ENCODE results near the gene FAM9A.
"Not testable (repeated sequence)": the region's sequence is repeated elsewhere in the genome, so short reads cannot be mapped to it uniquely, and the experiment has no call there.

Gene FAM9A

GRCh38 chrX:8784162-8784561, 17.0 kb downstream of the FAM9A start:
- DNase-seq (ENCODE audit: low read depth, low spot score): no peak
- TF ChIP-seq, protein P1, sequence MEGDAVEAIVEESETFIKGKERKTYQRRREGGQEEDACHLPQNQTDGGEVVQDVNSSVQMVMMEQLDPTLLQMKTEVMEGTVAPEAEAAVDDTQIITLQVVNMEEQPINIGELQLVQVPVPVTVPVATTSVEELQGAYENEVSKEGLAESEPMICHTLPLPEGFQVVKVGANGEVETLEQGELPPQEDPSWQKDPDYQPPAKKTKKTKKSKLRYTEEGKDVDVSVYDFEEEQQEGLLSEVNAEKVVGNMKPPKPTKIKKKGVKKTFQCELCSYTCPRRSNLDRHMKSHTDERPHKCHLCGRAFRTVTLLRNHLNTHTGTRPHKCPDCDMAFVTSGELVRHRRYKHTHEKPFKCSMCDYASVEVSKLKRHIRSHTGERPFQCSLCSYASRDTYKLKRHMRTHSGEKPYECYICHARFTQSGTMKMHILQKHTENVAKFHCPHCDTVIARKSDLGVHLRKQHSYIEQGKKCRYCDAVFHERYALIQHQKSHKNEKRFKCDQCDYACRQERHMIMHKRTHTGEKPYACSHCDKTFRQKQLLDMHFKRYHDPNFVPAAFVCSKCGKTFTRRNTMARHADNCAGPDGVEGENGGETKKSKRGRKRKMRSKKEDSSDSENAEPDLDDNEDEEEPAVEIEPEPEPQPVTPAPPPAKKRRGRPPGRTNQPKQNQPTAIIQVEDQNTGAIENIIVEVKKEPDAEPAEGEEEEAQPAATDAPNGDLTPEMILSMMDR (IDR thresholded peaks at IDR 0.05; ENCODE audit: insufficient read depth, low read length, missing control alignments): no peak
- H3K4me3 ChIP-seq (ENCODE audit: low read depth, low read length): no peak overlapping the region
- POLR2A ChIA-PET: no interaction called here
- CTCF ChIA-PET: no interaction called here

DNA sequence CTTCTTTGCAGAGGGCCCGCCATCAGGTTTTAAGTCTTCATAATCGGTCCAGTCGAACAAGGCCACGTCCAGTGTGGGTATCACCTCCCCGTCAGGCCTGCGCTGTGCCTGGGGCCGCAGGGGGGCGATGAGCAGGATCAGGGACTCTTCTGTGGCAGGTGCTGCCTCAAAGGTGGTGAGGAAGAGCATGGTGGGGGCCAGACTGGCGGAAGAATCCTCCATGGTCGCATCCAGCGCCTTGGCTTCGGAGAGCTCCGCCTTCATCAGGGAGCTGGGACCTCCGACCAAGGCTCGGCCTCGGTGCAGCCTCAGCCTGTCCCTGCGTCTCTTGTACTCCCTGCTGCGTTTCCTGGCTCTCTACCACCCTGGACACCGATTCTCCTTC, 17.5 kb downstream of the FAM9A start:
- ChIA-PET CTCF (no interaction called here), POLR2A (no interaction called here)
- no peak overlapping the region for H3K4me3 ChIP-seq (ENCODE audit: low read depth, low read length)
- no peak for DNase-seq (ENCODE audit: low read depth, low spot score)
- TF ChIP-seq, protein P1 (IDR thresholded peaks at IDR 0.05; ENCODE audit: insufficient read depth, low read length, missing control alignments): no peak

DNA sequence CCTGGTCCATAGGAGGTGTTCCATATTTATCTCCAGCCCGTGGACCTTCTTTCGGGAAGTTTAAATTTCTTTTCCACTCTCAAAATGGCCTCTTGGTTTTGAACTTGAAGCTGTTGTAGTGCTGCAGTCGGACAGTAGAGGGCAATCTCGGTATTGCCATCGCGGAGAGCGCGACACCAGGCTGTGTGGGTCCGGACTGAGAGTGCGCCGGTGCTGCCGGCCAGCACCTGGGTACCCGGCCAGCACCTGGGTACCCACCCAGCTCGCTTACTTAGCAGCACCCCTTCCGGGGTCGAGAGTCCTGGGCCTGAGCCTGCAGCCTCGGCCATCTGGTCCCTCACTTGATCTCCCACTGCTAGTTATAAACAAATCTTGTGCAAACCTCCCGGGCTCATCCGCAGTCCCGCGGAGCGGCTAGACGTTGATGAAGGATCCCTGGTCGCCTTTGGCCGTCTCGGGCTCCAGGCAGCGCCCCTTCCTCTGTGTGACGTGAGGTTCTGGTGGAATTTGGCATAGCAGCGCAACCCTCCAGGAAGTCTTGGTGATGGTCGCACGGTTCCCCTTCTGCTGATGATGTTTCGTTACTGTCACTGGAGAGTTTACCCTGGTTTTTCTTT, 18.0 kb downstream of the FAM9A start:
- TF ChIP-seq, protein P1 (IDR thresholded peaks at IDR 0.05; ENCODE audit: insufficient read depth, low read length, missing control alignments): peak; percentile 33
- ChIA-PET POLR2A (no interaction called here), CTCF (interaction anchor here (0.6 to 1.0 kb wide), 2 partner anchors 16 to 27 kb away, joined by 3 read pairs; no protein-coding TSS in a partner anchor)
- DNase-seq (ENCODE audit: low read depth, low spot score): no peak
- no peak overlapping the region for H3K4me3 ChIP-seq (ENCODE audit: low read depth, low read length)

DNA sequence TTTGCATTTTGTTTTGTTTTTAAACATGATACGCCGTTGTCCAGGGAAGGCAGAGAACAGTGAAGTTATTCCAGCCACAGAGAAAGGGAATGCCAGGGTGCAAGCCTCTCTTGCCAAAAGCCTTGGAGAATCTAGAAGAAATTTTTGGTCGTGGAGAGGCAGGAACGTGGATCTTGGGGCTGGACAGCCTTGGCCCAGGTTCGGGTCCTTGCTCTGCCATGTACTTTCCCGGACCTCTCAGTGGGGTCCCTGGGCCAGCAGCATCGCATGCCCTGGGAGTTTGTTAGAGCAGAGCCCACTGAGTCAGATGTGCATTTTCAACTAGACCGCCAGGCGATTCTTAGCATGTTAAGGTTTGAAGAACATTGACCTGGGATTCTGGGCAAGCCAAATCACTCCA, 18.6 kb downstream of the FAM9A start:
- CTCF ChIA-PET: interaction anchor here (1.0 kb wide), 1 partner anchor 16 kb away, joined by 3 read pairs; no protein-coding TSS in a partner anchor
- no peak overlapping the region for H3K4me3 ChIP-seq (ENCODE audit: low read depth, low read length)
- POLR2A ChIA-PET: no interaction called here
- DNase-seq (ENCODE audit: low read depth, low spot score): no peak
- TF ChIP-seq, protein P1 (IDR thresholded peaks at IDR 0.05; ENCODE audit: insufficient read depth, low read length, missing control alignments): no peak

GRCh38 chrX:8781921-8782320, 19.3 kb downstream of the FAM9A start:
- POLR2A ChIA-PET; H3K4me3 ChIP-seq (ENCODE audit: low read depth, low read length); CTCF ChIA-PET; DNase-seq (ENCODE audit: low read depth, low spot score): not testable (repeated sequence)

DNA sequence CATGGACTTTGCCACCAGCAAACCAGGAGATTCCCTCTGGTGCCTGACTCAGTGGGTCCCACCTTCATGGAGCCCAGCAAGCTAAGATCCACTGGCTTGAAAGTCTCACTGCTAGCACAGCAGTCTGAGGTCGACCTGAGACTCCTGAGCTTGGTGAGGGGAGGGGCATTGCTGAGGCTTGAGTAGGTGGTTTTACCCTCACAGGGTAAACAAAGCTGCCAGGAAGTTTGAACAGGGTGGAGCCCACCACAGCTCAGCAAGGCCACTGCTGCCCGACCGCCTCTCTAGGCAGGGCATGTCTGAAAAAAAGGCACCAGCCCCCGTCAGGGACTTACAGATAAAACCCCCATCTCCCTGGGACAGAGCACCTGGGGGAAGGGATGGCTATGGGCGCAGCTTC, 28.1 kb downstream of the FAM9A start:
- TF ChIP-seq, protein P1 (IDR thresholded peaks at IDR 0.05; ENCODE audit: insufficient read depth, low read length, missing control alignments): no peak
- CTCF ChIA-PET: no interaction called here
- H3K4me3 ChIP-seq (ENCODE audit: low read depth, low read length): no peak overlapping the region
- POLR2A ChIA-PET: no interaction called here
- no peak for DNase-seq (ENCODE audit: low read depth, low spot score)

- no peak overlapping the region for H3K4me3 ChIP-seq (ENCODE audit: low read depth, low read length)
- ChIA-PET POLR2A (no interaction called here), CTCF (no interaction called here)
- TF ChIP-seq, protein P1 (IDR thresholded peaks at IDR 0.05; ENCODE audit: insufficient read depth, low read length, missing control alignments): no peak
- DNase-seq (ENCODE audit: low read depth, low spot score): no peak
These were observed 41.2 kb downstream of the FAM9A start for GRCh38 chrX:8760021-8760420.

- CTCF ChIA-PET: interaction anchor here (0.9 kb wide), 1 partner anchor 20 kb away, joined by 3 read pairs; no protein-coding TSS in a partner anchor
- POLR2A ChIA-PET; DNase-seq (ENCODE audit: low read depth, low spot score); H3K4me3 ChIP-seq (ENCODE audit: low read depth, low read length): not testable (repeated sequence)
These were observed 42.5 kb downstream of the FAM9A start for GRCh38 chrX:8758706-8759105.

GRCh38 chrX:8757609-8758389, 43.4 kb downstream of the FAM9A start:
- DNase-seq (ENCODE audit: low read depth, low spot score): peak; percentile 26
- H3K4me3 ChIP-seq (ENCODE audit: low read depth, low read length); POLR2A ChIA-PET: not testable (repeated sequence)
- CTCF ChIA-PET: interaction anchor here (0.9 to 1.4 kb wide), 2 partner anchors 14 to 19 kb away, joined by 3 to 4 read pairs; no protein-coding TSS in a partner anchor
